Activated CD8-positive, alpha-beta memory T cell treated with anti-CD3 and anti-CD28 coated beads for 4 hours (primary cell): ENCODE results near the gene EFHC1.

ENCODE experiments used
- DNase-seq, 2 donors: peaks; one replicate each; pipeline ENCODE4 v3.0.0-alpha.2; 2020; ENCODE audit warnings: low read depth in 2 of 2

Gene EFHC1

GRCh38 chr6:52538252-52538900 is 118.2 kb downstream of the EFHC1 start:
- DNase-seq, result no peak

GRCh38 chr6:52538901-52539354 is 118.8 kb downstream of the EFHC1 start:
- no peak for DNase-seq

GRCh38 chr6:52539607-52540006 is 119.5 kb downstream of the EFHC1 start:
- no peak for DNase-seq

- DNase-seq, result no peak
Observed at GRCh38 chr6:52540286-52540902, 120.3 kb downstream of the EFHC1 start.

- DNase-seq, result no peak
Observed at GRCh38 chr6:52541135-52541534, 121.0 kb downstream of the EFHC1 start.

GRCh38 chr6:52543262-52543661 is 123.1 kb downstream of the EFHC1 start:
- DNase-seq, result no peak

GRCh38 chr6:52543729-52544601 is 123.8 kb downstream of the EFHC1 start:
- no peak for DNase-seq

- no peak for DNase-seq
Observed at GRCh38 chr6:52544602-52545405, 124.7 kb downstream of the EFHC1 start.

- no peak for DNase-seq
Observed at GRCh38 chr6:52545406-52546119, 125.4 kb downstream of the EFHC1 start.

GRCh38 chr6:52546192-52546591 is 126.0 kb downstream of the EFHC1 start:
- no peak for DNase-seq

GRCh38 chr6:52546678-52547077 is 126.5 kb downstream of the EFHC1 start:
- no peak for DNase-seq

- DNase-seq, result no peak
Observed at GRCh38 chr6:52547647-52548352, 127.7 kb downstream of the EFHC1 start.

GRCh38 chr6:52548353-52548713 is 128.2 kb downstream of the EFHC1 start:
- DNase-seq, result no peak

GRCh38 chr6:52548999-52549398 is 128.9 kb downstream of the EFHC1 start:
- DNase-seq, result no peak

- no peak for DNase-seq
Observed at GRCh38 chr6:52549428-52549827, 129.3 kb downstream of the EFHC1 start.

GRCh38 chr6:52550014-52550575 is 130.0 kb downstream of the EFHC1 start:
- DNase-seq, result no peak

GRCh38 chr6:52550870-52551269 is 130.7 kb downstream of the EFHC1 start:
- DNase-seq, result no peak

- DNase-seq, result no peak
Observed at GRCh38 chr6:52551483-52552277, 131.5 kb downstream of the EFHC1 start.

- DNase-seq, result no peak
Observed at GRCh38 chr6:52552278-52552643, 132.1 kb downstream of the EFHC1 start.

GRCh38 chr6:52553158-52553557 is 133.0 kb downstream of the EFHC1 start:
- no peak for DNase-seq
